NCI-H82 (cell line): Measurements from ENCODE around the gene ZBTB16.

ENCODE experiments used
- DNase-seq: peaks from one replicate; lab custom pipeline; 2025; lab: John Stamatoyannopoulos, UW

Gene ZBTB16

GRCh38 chr11:114282488-114282887 is 223.0 kb downstream of the ZBTB16 start:
- DNase-seq = no peak

GRCh38 chr11:114283422-114283821 is 223.9 kb downstream of the ZBTB16 start:
- no peak for DNase-seq

- no peak for DNase-seq
Measured at GRCh38 chr11:114284021-114284420, 224.5 kb downstream of the ZBTB16 start.

GRCh38 chr11:114284914-114285313 is 225.4 kb downstream of the ZBTB16 start:
- DNase-seq = no peak

- DNase-seq = no peak
Measured at GRCh38 chr11:114285599-114285998, 226.1 kb downstream of the ZBTB16 start.

GRCh38 chr11:114286229-114286628 is 226.7 kb downstream of the ZBTB16 start:
- no peak for DNase-seq

GRCh38 chr11:114287154-114287553 is 227.6 kb downstream of the ZBTB16 start:
- no peak for DNase-seq

GRCh38 chr11:114288136-114288535 is 228.6 kb downstream of the ZBTB16 start:
- DNase-seq = no peak

- no peak for DNase-seq
Measured at GRCh38 chr11:114289779-114290178, 230.3 kb downstream of the ZBTB16 start.

- DNase-seq = no peak
Measured at GRCh38 chr11:114290503-114291235, 231.2 kb downstream of the ZBTB16 start.

GRCh38 chr11:114291381-114291780 is 231.9 kb downstream of the ZBTB16 start:
- no peak for DNase-seq

GRCh38 chr11:114291842-114292680 is 232.6 kb downstream of the ZBTB16 start:
- no peak for DNase-seq

GRCh38 chr11:114293201-114293711 is 233.7 kb downstream of the ZBTB16 start:
- DNase-seq = no peak

- no peak for DNase-seq
Measured at GRCh38 chr11:114295676-114296604, 236.4 kb downstream of the ZBTB16 start, which contains the start of gene NNMT. Gene NNMT, plus strand, starts transcription at chr11:114296399. Its CDS starts 158 bp downstream, at chr11:114296557.

GRCh38 chr11:114296605-114297372 is 237.3 kb downstream of the ZBTB16 start:
- no peak for DNase-seq

- DNase-seq = no peak
Measured at GRCh38 chr11:114297806-114298709, 238.5 kb downstream of the ZBTB16 start.

GRCh38 chr11:114298710-114299109 is 239.2 kb downstream of the ZBTB16 start:
- no peak for DNase-seq
